ENCODE data around the gene ANKS3. TPM values are rescaled to one million over a fixed set of nuclear protein-coding genes. Genes with fewer than 3 reads are reported as not detected.

The ANKS3 gene
- polyA plus RNA-seq, 1 of the 3 experiments (the other 2 are of a cell fraction): 42.2 TPM

DNA sequence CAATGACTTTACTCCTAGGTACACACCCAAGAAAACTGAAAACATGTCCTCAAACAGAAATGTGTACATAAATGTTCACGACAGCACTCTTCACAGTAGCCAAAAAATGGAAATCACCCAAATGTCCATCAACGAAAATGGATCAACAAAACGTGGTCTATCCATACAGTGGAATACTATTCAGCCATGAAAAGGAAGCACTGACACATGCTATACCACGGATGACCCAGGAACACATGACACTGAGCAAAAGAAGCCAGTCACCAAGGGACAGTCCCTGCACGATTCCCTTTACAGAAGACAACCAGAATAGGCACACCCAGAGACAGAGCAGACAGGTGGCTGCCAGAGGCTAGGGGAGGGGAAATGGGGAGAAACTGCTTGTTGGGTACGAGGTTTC is 21.6 kb upstream of the ANKS3 start:
- Histone ChIP-seq H2AFZ (ENCODE audit: low read depth) (no peak overlapping the region), H3K27me3 (ENCODE audit: insufficient read depth) (no peaks in the 10 kb centered on the region), H3K4me3 (ENCODE audit: low read depth in 2 of 2, low read length in 1 of 2) (no peak overlapping the region), H3K9ac (no peak overlapping the region), H3K4me1 (ENCODE audit: control insufficient read depth in 1 of 2, insufficient read depth in 2 of 2, low read depth in 1 of 2, low read length in 1 of 2) (no peaks in the 10 kb centered on the region), H3K36me3 (replicated peaks in 1 of 2; ENCODE audit: control insufficient read depth in 1 of 2, insufficient read depth in 2 of 2, low read length in 1 of 2) (peaks cover 45 to 61% of the 10 kb centered on the region in 2 experiments), H3K27ac (ENCODE audit: low read depth in 2 of 2, low read length in 1 of 2) (no peak overlapping the region), H3K9me2 (no peaks in the 10 kb centered on the region), H3K79me2 (ENCODE audit: insufficient read depth) (no peaks in the 10 kb centered on the region), H3F3A (replicated peaks; ENCODE audit: insufficient read depth) (peaks cover 3% of the 10 kb centered on the region), H4K20me1 (ENCODE audit: insufficient read depth) (no peaks in the 10 kb centered on the region), H3K4me2 (no peak overlapping the region), H3K9me3 (0 out of 2 replicates have a peak, but pooled peaks cover 6% of the 10 kb centered on the region)
- 92% methylated on average over 6 of the region's 6 CpGs for WGBS (ENCODE audit: low lambda C conversion rate)
- CTCF ChIA-PET: no interaction called here
- no peak for DNase-seq
- POLR2A ChIA-PET: interaction anchor here (1.1 kb wide), 1 partner anchor 10 kb away, joined by 4 read pairs; no protein-coding TSS in a partner anchor
- TF ChIP-seq CHD2 (IDR thresholded peaks at IDR 0.05; ENCODE audit: low read length, partially characterized antibody): no peak
- no peak for TF ChIP-seq EZH2phosphoT487 (IDR thresholded peaks at IDR 0.05; ENCODE audit: borderline replicate concordance, low read depth)
- TF ChIP-seq RFX5 (IDR thresholded peaks at IDR 0.05; ENCODE audit: low read length): no peak
- TF ChIP-seq SIN3A (IDR thresholded peaks at IDR 0.05; ENCODE audit: borderline replicate concordance, low read depth, low read length): no peak
- no peak for TF ChIP-seq RCOR1 (IDR thresholded peaks at IDR 0.05; ENCODE audit: low read length)
- TF ChIP-seq CTCF (IDR thresholded peaks at IDR 0.05): no peak
- no peak for TF ChIP-seq JUND (IDR thresholded peaks at IDR 0.05)
- TF ChIP-seq TAF1 (IDR thresholded peaks at IDR 0.05; ENCODE audit: borderline replicate concordance, low read depth, low read length): no peak
- no peak for TF ChIP-seq FOSL2 (IDR thresholded peaks at IDR 0.05; ENCODE audit: borderline replicate concordance, low read depth)
- no peak for TF ChIP-seq GATA2 (CRISPR knock-in tag; IDR thresholded peaks at IDR 0.05)
- no peak for TF ChIP-seq TCF12 (IDR thresholded peaks at IDR 0.05)
- no peak for TF ChIP-seq TEAD4 (IDR thresholded peaks at IDR 0.05; ENCODE audit: borderline replicate concordance, insufficient read depth)
- TF ChIP-seq, protein P1, sequence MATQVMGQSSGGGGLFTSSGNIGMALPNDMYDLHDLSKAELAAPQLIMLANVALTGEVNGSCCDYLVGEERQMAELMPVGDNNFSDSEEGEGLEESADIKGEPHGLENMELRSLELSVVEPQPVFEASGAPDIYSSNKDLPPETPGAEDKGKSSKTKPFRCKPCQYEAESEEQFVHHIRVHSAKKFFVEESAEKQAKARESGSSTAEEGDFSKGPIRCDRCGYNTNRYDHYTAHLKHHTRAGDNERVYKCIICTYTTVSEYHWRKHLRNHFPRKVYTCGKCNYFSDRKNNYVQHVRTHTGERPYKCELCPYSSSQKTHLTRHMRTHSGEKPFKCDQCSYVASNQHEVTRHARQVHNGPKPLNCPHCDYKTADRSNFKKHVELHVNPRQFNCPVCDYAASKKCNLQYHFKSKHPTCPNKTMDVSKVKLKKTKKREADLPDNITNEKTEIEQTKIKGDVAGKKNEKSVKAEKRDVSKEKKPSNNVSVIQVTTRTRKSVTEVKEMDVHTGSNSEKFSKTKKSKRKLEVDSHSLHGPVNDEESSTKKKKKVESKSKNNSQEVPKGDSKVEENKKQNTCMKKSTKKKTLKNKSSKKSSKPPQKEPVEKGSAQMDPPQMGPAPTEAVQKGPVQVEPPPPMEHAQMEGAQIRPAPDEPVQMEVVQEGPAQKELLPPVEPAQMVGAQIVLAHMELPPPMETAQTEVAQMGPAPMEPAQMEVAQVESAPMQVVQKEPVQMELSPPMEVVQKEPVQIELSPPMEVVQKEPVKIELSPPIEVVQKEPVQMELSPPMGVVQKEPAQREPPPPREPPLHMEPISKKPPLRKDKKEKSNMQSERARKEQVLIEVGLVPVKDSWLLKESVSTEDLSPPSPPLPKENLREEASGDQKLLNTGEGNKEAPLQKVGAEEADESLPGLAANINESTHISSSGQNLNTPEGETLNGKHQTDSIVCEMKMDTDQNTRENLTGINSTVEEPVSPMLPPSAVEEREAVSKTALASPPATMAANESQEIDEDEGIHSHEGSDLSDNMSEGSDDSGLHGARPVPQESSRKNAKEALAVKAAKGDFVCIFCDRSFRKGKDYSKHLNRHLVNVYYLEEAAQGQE (IDR thresholded peaks at IDR 0.05; ENCODE audit: low read depth, low read length): no peak
- no peak for TF ChIP-seq SMC3 (IDR thresholded peaks at IDR 0.05; ENCODE audit: low read depth, low read length)
- TF ChIP-seq GABPA (IDR thresholded peaks at IDR 0.05; ENCODE audit: low read depth): no peak
- no peak for TF ChIP-seq RAD21 (IDR thresholded peaks at IDR 0.05; ENCODE audit: low read length)
- no peak for TF ChIP-seq NRF1 (IDR thresholded peaks at IDR 0.05; ENCODE audit: low read depth, low read length)
- TF ChIP-seq, protein P2, sequence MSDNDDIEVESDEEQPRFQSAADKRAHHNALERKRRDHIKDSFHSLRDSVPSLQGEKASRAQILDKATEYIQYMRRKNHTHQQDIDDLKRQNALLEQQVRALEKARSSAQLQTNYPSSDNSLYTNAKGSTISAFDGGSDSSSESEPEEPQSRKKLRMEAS (IDR thresholded peaks at IDR 0.05; ENCODE audit: low read depth): no peak
